NCI-H2227 treated with DMSO at 0.1 percent for 48 hours (cell line): ENCODE measurements around the gene KRTAP4-2.
"Not testable (repeated sequence)": the region's sequence is repeated elsewhere in the genome, so short reads cannot be mapped to it uniquely, and the experiment has no call there.

Experiments
- DNase-seq: peaks from one replicate; lab custom pipeline; 2025; lab: John Stamatoyannopoulos, UW

Gene KRTAP4-2

GRCh38 chr17:41177727-41178271, at the start of gene KRTAP4-2:
KRTAP4-2 (minus strand) TSS chr17:41178221; CDS start chr17:41178164, 57 bp downstream.
- no peak for DNase-seq

GRCh38 chr17:41226598-41227095, 48.6 kb upstream of the KRTAP4-2 start, which contains the start of gene KRTAP9-2:
KRTAP9-2 (plus strand) TSS chr17:41226648; CDS start chr17:41226655, 7 bp downstream.
- DNase-seq = not testable (repeated sequence)

GRCh38 chr17:41226051-41226450, 48.0 kb upstream of the KRTAP4-2 start:
- DNase-seq = no peak

- no peak for DNase-seq
These were observed 45.8 kb upstream of the KRTAP4-2 start for GRCh38 chr17:41223821-41224220.

GRCh38 chr17:41215681-41216080, 37.7 kb upstream of the KRTAP4-2 start:
- no peak for DNase-seq

- no peak for DNase-seq
These were observed 34.6 kb upstream of the KRTAP4-2 start for GRCh38 chr17:41212524-41213169.

- no peak for DNase-seq
These were observed 33.9 kb upstream of the KRTAP4-2 start for GRCh38 chr17:41211845-41212466.

GRCh38 chr17:41199421-41200078, 21.5 kb upstream of the KRTAP4-2 start:
- DNase-seq = no peak

GRCh38 chr17:41196068-41196467, 18.0 kb upstream of the KRTAP4-2 start:
- DNase-seq = no peak

GRCh38 chr17:41190328-41190727, 12.3 kb upstream of the KRTAP4-2 start:
- no peak for DNase-seq

- not testable (repeated sequence) for DNase-seq
These were observed 11.9 kb upstream of the KRTAP4-2 start, which contains the start of gene KRTAP9-1 for GRCh38 chr17:41189837-41190318. KRTAP9-1 (plus strand) TSS chr17:41189887; CDS start chr17:41189887, 0 bp downstream.

- DNase-seq = no peak
These were observed 8.9 kb upstream of the KRTAP4-2 start for GRCh38 chr17:41186872-41187271.

GRCh38 chr17:41185001-41185400, 7.0 kb upstream of the KRTAP4-2 start:
- DNase-seq = no peak

- no peak for DNase-seq
These were observed 6.5 kb upstream of the KRTAP4-2 start, which contains the start of gene KRTAP4-1 for GRCh38 chr17:41184480-41184961. KRTAP4-1 (minus strand) TSS chr17:41184911; CDS start chr17:41184854, 57 bp downstream.

- DNase-seq = no peak
These were observed 1.0 kb upstream of the KRTAP4-2 start for GRCh38 chr17:41178843-41179616.

- DNase-seq = no peak
These were observed 320 bp upstream of the KRTAP4-2 start for GRCh38 chr17:41178341-41178740.

GRCh38 chr17:41176744-41177387, 1.2 kb downstream of the KRTAP4-2 start:
- no peak for DNase-seq

- no peak for DNase-seq
These were observed 6.1 kb downstream of the KRTAP4-2 start for GRCh38 chr17:41171886-41172285.

- DNase-seq = no peak
These were observed 9.9 kb downstream of the KRTAP4-2 start, which contains the start of gene KRTAP4-3 for GRCh38 chr17:41168121-41168520. KRTAP4-3 (minus strand) TSS chr17:41168221; CDS start chr17:41168172, 49 bp downstream.

GRCh38 chr17:41167561-41167960, 10.5 kb downstream of the KRTAP4-2 start:
- DNase-seq = no peak

- DNase-seq = no peak
These were observed 14.2 kb downstream of the KRTAP4-2 start for GRCh38 chr17:41163828-41164227.
